ENCODE results near the gene RGP1.
A peak's percentile ranks its signal among the peaks of the same experiment; 100 is the strongest.

DNA sequence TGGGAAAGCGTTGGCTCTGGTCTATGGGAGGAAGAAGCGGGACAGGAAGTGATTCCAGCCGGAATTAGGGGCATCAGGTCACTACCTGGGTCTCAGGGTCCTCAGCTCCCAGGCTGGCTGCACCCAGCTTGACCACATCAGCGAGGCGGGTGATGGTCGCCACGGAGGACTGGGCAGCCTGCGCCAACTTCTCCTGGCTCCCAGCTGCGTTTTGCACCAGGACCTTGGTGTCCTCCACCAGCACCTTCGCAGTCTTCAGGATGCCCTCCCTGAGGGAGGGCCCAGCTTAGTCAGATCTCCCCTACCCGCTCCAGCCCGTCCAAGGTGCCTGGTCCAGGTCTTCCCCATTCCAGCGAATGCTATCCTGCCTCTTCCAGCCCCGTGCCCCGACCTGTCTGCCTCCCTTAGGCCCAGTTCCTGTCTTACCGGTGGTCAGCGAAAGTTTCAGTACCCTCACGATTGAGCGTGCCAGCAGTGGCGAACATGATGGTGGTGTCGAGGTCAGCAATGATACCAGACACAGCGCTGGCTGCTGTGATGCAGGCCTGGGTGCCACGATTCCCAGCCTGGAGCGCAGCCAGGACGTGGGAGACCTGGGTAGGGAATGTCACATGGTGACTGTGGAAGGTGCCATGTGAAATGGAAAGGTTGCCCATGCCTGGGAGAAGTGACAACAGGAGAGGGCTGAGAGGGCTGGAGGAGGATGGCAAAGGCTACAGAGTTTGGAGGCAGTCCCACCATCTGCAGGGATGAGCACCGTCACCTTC, 45.0 kb upstream of the RGP1 start:
- TF ChIP-seq POLR2AphosphoS5 (IDR thresholded peaks at IDR 0.05) (peak in 2 of 3 donors; percentile 42 to 75), POLR2A (IDR thresholded peaks at IDR 0.05) (no peak)
